Caco-2 (cell line): ENCODE measurements around the gene JAK1. TPM values are rescaled to one million over a fixed set of nuclear protein-coding genes. Genes with fewer than 3 reads are reported as not detected.

Experiments used
- BruUV-seq: library from RNA; stranded (reverse); fragments of 400-500 nt; replicated peaks from 2 replicates; lab custom pipeline; 2021; lab: Mats Ljungman, UMichigan
- CTCF ChIA-PET: fragments of 300-600 bp; sonication (Branson Sonifier 250); formaldehyde crosslinking; loops from one replicate; lab custom pipeline; 2022; ENCODE audit warnings: antibody characterized with exemption; lab: Charles Lee
- POLR2A ChIA-PET: fragments of 300-600 bp; sonication (Branson Sonifier 250); formaldehyde crosslinking; loops from one replicate; lab custom pipeline; 2022; ENCODE audit warnings: antibody characterized with exemption; lab: Charles Lee
- DNase-seq, 2 experiments: peaks; one replicate each; pipeline versions ENCODE4 v3.0.0 to v3.0.0-alpha.2; 2020 to 2022
- H3K27me3 ChIP-seq: replicated peaks from 2 replicates; pipeline ENCODE4 v1.6.0; 2011; ENCODE audit warnings: low read length; ENCODE audit not compliant: control insufficient read depth, insufficient read depth
- H3K36me3 ChIP-seq: 2 replicates; pipeline ENCODE4 v1.5.1; 2011; ENCODE audit warnings: low read length; ENCODE audit not compliant: control insufficient read depth, insufficient read depth
- H3K4me1 ChIP-seq: fragments of 250-450 bp; sonication (Bioruptor Pico); 2 replicates; pipeline ENCODE4 v1.5.1; 2020; ENCODE audit warnings: mild to moderate bottlenecking
- H3K4me3 ChIP-seq: 2 replicates; pipeline ENCODE4 v1.5.1; 2011; ENCODE audit warnings: low read depth, mild to moderate bottlenecking, control low read depth, low read length
- H3K9me3 ChIP-seq: fragments of 250-450 bp; sonication (Bioruptor Pico); 2 replicates; pipeline ENCODE4 v1.5.1; 2020; ENCODE audit warnings: mild to moderate bottlenecking, moderate library complexity
- H3K27ac Mint-ChIP-seq: one replicate; pipeline ENCODE4 v1.8.0; 2022; ENCODE audit warnings: mixed read lengths; ENCODE audit not compliant: unreplicated experiment
- H3K27me3 Mint-ChIP-seq: one replicate; pipeline ENCODE4 v1.8.0; 2022; ENCODE audit warnings: mixed read lengths; ENCODE audit not compliant: insufficient read depth, unreplicated experiment
- H3K36me3 Mint-ChIP-seq: one replicate; pipeline ENCODE4 v1.8.0; 2022; ENCODE audit warnings: mild to moderate bottlenecking, mixed read lengths; ENCODE audit not compliant: insufficient read depth, unreplicated experiment
- H3K4me1 Mint-ChIP-seq: one replicate; pipeline ENCODE4 v1.8.0; 2022; ENCODE audit warnings: low read depth, mixed read lengths; ENCODE audit not compliant: unreplicated experiment
- H3K4me3 Mint-ChIP-seq: one replicate; pipeline ENCODE4 v1.8.0; 2022; ENCODE audit warnings: mild to moderate bottlenecking, moderate library complexity, mixed read lengths; ENCODE audit not compliant: unreplicated experiment
- H3K9me3 Mint-ChIP-seq: one replicate; pipeline ENCODE4 v1.8.0; 2022; ENCODE audit warnings: mixed read lengths; ENCODE audit not compliant: unreplicated experiment
- intact Hi-C: fragments of 100-400 bp; cut with micrococcal nuclease; formaldehyde crosslinking; loops from one replicate; pipeline ENCODE4 v1.10.0; 2022; ENCODE audit not compliant: unreplicated experiment
- total RNA-seq: library from RNA; stranded (reverse); gene quantifications from 2 replicates; pipeline ENCODE4 v1.2.3, GENCODE V29; 2022
- TF ChIP-seq, protein P1 (sequence below), 2 experiments: fragments of 200-600 bp in 1 of 2; IDR thresholded peaks; 1 replicate in 1 of 2; 2 replicates in 1 of 2; pipeline versions ENCODE4 v1.5.1 to v1.8.0; 2011 to 2022; ENCODE audit warnings: antibody characterized with exemption in 1 of 2, control low read depth in 1 of 2, inconsistent platforms in 1 of 2, low read depth in 1 of 2, low read length in 1 of 2, mild to moderate bottlenecking in 1 of 2, moderate library complexity in 1 of 2; ENCODE audit not compliant: insufficient read depth in 1 of 2, severe bottlenecking in 1 of 2, unreplicated experiment in 1 of 2

Gene JAK1
- total RNA-seq, 1 experiment from 2014 or later: 35.5 TPM

DNA sequence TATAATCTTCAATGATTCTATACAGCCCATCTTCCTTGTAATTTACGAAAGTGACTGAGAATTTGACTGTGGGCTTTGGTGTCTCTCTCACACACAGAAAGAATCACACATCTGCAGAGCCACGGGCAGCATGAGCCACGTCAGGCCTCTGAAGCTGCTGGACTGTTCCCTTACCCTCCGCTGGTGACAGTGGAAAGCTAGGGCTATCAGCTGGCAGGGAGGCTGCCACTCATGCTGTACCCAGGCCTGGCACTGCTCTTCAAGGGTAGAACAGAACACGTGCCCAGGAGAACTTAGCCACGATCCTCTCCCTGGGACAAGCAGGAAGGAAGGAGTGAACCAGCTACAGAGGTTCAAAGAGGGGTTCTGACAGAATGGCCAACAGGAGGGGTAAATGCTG, 90.7 kb downstream of the JAK1 start:
- Mint-ChIP-seq H3K36me3 (peaks cover 18% of the 10 kb centered on the region), H3K27me3 (no peaks in the 10 kb centered on the region), H3K9me3 (no peaks in the 10 kb centered on the region), H3K27ac (no peak overlapping the region), H3K4me1 (no peaks in the 10 kb centered on the region), H3K4me3 (no peak overlapping the region)
- BruUV-seq: no TSS peak
- Histone ChIP-seq H3K27me3 (no peaks in the 10 kb centered on the region), H3K9me3 (no peaks in the 10 kb centered on the region), H3K36me3 (no peaks in the 10 kb centered on the region), H3K4me1 (no peaks in the 10 kb centered on the region), H3K4me3 (no peak overlapping the region)
- ChIA-PET CTCF (no interaction called here), POLR2A (no interaction called here)
- no peak for DNase-seq
- TF ChIP-seq, protein P1, sequence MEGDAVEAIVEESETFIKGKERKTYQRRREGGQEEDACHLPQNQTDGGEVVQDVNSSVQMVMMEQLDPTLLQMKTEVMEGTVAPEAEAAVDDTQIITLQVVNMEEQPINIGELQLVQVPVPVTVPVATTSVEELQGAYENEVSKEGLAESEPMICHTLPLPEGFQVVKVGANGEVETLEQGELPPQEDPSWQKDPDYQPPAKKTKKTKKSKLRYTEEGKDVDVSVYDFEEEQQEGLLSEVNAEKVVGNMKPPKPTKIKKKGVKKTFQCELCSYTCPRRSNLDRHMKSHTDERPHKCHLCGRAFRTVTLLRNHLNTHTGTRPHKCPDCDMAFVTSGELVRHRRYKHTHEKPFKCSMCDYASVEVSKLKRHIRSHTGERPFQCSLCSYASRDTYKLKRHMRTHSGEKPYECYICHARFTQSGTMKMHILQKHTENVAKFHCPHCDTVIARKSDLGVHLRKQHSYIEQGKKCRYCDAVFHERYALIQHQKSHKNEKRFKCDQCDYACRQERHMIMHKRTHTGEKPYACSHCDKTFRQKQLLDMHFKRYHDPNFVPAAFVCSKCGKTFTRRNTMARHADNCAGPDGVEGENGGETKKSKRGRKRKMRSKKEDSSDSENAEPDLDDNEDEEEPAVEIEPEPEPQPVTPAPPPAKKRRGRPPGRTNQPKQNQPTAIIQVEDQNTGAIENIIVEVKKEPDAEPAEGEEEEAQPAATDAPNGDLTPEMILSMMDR (IDR thresholded peaks at IDR 0.05; ENCODE audit: insufficient read depth in 1 of 2, low read depth in 1 of 2, low read length in 1 of 2, severe bottlenecking in 1 of 2, unreplicated experiment in 1 of 2): no peak
- intact Hi-C loops: no loop called here

DNA sequence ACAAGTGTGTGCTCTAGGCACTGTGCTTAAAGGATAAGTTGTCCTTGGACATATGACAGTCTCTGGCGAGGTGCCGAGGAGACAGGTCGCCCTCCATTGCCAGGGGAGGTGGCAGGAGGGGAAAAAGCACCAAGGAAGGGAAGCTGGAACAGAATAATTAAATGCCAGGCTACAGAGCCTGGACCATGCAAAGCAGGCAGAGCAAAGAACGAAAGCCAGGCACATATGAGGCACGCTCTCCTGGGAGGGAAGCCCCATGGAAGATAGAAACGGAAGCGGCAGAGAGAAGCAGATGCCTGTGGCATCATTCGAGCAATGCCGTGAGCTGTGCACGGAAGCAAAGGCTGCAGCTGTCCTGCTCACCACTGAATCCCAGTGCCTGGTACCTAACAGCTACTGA, 91.2 kb downstream of the JAK1 start:
- Mint-ChIP-seq H3K27ac (peak overlapping the region; percentile 35), H3K27me3 (no peaks in the 10 kb centered on the region), H3K4me1 (no peaks in the 10 kb centered on the region), H3K4me3 (no peak overlapping the region), H3K36me3 (peaks cover 18% of the 10 kb centered on the region), H3K9me3 (no peaks in the 10 kb centered on the region)
- no peak overlapping the region for H3K4me3 ChIP-seq
- BruUV-seq: no TSS peak
- no peak for DNase-seq
- no peaks in the 10 kb centered on the region for H3K36me3 ChIP-seq
- H3K9me3 ChIP-seq: no peaks in the 10 kb centered on the region
- intact Hi-C loops: no loop called here
- ChIA-PET POLR2A (no interaction called here), CTCF (no interaction called here)
- no peaks in the 10 kb centered on the region for H3K4me1 ChIP-seq
- TF ChIP-seq, protein P1 (IDR thresholded peaks at IDR 0.05; ENCODE audit: insufficient read depth in 1 of 2, low read depth in 1 of 2, low read length in 1 of 2, severe bottlenecking in 1 of 2, unreplicated experiment in 1 of 2): no peak
- H3K27me3 ChIP-seq: no peaks in the 10 kb centered on the region

DNA sequence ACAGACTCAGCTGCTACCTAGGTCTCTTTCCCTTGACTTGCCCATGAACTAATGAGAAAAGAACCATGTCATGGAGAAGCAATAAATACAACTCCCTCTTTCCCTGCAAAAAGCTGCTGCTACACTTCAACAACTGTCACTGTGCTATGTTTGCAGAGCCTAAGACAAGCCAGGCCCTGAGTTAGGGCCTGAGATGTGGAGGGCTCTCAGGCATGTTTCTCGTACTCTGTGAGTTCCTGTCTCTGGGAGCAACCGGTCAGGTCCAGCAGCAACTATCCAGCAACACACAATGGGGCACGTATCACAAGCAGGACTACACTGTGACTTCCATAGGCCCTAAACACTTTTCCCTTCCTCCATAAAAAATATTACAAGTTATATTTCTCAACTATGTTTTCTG, 91.7 kb downstream of the JAK1 start:
- no peak overlapping the region for H3K27ac Mint-ChIP-seq
- no peak overlapping the region for H3K4me3 Mint-ChIP-seq
- POLR2A ChIA-PET: no interaction called here

More for the DNA sequence above, 91.7 kb downstream of the JAK1 start:
- no peaks in the 10 kb centered on the region for H3K9me3 Mint-ChIP-seq
- no TSS peak for BruUV-seq
- no peaks in the 10 kb centered on the region for H3K4me1 Mint-ChIP-seq
- peaks cover 18% of the 10 kb centered on the region for H3K36me3 Mint-ChIP-seq
- intact Hi-C loops: no loop called here
- CTCF ChIA-PET: no interaction called here
- H3K27me3 Mint-ChIP-seq: no peaks in the 10 kb centered on the region
- no peaks in the 10 kb centered on the region for H3K9me3 ChIP-seq
- H3K36me3 ChIP-seq: no peaks in the 10 kb centered on the region
- DNase-seq: no peak
- TF ChIP-seq, protein P1 (IDR thresholded peaks at IDR 0.05; ENCODE audit: insufficient read depth in 1 of 2, low read depth in 1 of 2, low read length in 1 of 2, severe bottlenecking in 1 of 2, unreplicated experiment in 1 of 2): no peak
- H3K27me3 ChIP-seq: no peaks in the 10 kb centered on the region
- H3K4me3 ChIP-seq: no peak overlapping the region
- no peaks in the 10 kb centered on the region for H3K4me1 ChIP-seq
